SU-DHL-6 (cell line): Measurements from ENCODE around the gene TIMP4.

Experiments used
- EZH2phosphoT487 ChIP-seq: fragments of 200-600 bp; sonication (generic), shearing (Covaris generic); conservative IDR thresholded peaks from 2 replicates; pipeline ENCODE4 v1.6.1; 2018; ENCODE audit warnings: mild to moderate bottlenecking, antibody characterized with exemption, low read length, moderate library complexity, mixed read lengths
- TF ChIP-seq, protein P1 (sequence below): fragments of 200-600 bp; sonication (generic); IDR thresholded peaks from one replicate; pipeline ENCODE4 v1.5.1; 2017; ENCODE audit warnings: antibody characterized with exemption, mild to moderate bottlenecking, low read length, moderate library complexity; ENCODE audit not compliant: insufficient read depth, poor library complexity, severe bottlenecking

DNA sequence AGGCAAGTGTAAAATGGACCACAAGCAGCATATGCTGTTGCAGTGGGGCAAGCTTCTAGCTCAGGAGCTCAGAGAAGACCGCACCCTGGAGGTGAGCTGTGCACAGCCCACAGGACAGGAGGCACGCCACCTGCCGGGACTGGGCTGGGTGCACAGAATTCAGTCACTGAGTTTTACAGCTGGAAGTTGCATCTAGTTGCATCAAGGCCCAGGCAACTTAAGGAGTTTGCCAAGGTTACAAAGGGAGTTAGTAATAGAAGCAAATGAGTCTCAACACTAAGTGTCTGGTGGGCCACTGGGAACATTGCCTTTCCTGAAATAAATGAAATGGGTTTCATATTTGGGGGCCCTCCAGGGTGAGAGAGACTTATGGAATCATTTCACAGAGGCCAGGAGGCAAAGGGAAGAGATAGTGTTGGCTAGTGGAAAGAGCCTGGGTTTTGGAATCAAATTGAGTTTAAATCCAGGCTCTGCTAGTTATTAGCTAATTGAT is 36.0 kb upstream of the TIMP4 start:
- TF ChIP-seq, protein P1, sequence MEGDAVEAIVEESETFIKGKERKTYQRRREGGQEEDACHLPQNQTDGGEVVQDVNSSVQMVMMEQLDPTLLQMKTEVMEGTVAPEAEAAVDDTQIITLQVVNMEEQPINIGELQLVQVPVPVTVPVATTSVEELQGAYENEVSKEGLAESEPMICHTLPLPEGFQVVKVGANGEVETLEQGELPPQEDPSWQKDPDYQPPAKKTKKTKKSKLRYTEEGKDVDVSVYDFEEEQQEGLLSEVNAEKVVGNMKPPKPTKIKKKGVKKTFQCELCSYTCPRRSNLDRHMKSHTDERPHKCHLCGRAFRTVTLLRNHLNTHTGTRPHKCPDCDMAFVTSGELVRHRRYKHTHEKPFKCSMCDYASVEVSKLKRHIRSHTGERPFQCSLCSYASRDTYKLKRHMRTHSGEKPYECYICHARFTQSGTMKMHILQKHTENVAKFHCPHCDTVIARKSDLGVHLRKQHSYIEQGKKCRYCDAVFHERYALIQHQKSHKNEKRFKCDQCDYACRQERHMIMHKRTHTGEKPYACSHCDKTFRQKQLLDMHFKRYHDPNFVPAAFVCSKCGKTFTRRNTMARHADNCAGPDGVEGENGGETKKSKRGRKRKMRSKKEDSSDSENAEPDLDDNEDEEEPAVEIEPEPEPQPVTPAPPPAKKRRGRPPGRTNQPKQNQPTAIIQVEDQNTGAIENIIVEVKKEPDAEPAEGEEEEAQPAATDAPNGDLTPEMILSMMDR, result peak; percentile 62
- TF ChIP-seq EZH2phosphoT487, result no peak
